Erythroblast (primary cell): ENCODE measurements around the gene PRSS56.

Source experiments
- GATA1 ChIP-seq: IDR thresholded peaks from 2 replicates; pipeline ENCODE4 v1.6.1; 2011; ENCODE audit warnings: low read depth, mild to moderate bottlenecking, control low read depth, low read length, moderate library complexity
- POLR2A ChIP-seq: IDR thresholded peaks from 2 replicates; pipeline ENCODE4 v1.6.1; 2011; ENCODE audit warnings: mild to moderate bottlenecking, low read length

- TF ChIP-seq POLR2A = no peak
- TF ChIP-seq GATA1 = no peak
These were observed 39.7 kb upstream of the PRSS56 start for GRCh38 chr2:232480201-232481190.
